IPS-15b (cell line): ENCODE measurements around the gene ARMC2.
"Not testable (repeated sequence)": the region's sequence is repeated elsewhere in the genome, so short reads cannot be mapped to it uniquely, and the experiment has no call there.

Experiments used
- H3K27me3 ChIP-seq: one replicate; pipeline ENCODE4 v1.6.1; 2013; ENCODE audit warnings: low read length; ENCODE audit not compliant: control insufficient read depth, insufficient read depth
- H3K36me3 ChIP-seq: one replicate; pipeline ENCODE4 v1.6.1; 2013; ENCODE audit warnings: low read length; ENCODE audit not compliant: control insufficient read depth, insufficient read depth
- H3K4me1 ChIP-seq: one replicate; pipeline ENCODE4 v1.6.1; 2013; ENCODE audit warnings: mild to moderate bottlenecking, low read length; ENCODE audit not compliant: control insufficient read depth, insufficient read depth
- H3K4me3 ChIP-seq: one replicate; pipeline ENCODE4 v1.5.1; 2013; ENCODE audit warnings: low read depth, low read length
- H3K9ac ChIP-seq: one replicate; pipeline ENCODE4 v1.6.1; 2013; ENCODE audit warnings: low read depth, mild to moderate bottlenecking, low read length
- H3K9me3 ChIP-seq: one replicate; pipeline ENCODE4 v1.6.1; 2013; ENCODE audit warnings: mild to moderate bottlenecking, low read length; ENCODE audit not compliant: control insufficient read depth, insufficient read depth

The ARMC2 gene

GRCh38 chr6:108961077-108961476 lies 112.9 kb downstream of the ARMC2 start:
- Histone ChIP-seq H3K9ac (no peak overlapping the region), H3K36me3 (no peaks in the 10 kb centered on the region), H3K9me3 (no peaks in the 10 kb centered on the region), H3K4me1 (no peaks in the 10 kb centered on the region), H3K4me3 (no peak overlapping the region), H3K27me3 (no peaks in the 10 kb centered on the region)

GRCh38 chr6:108961985-108962384 lies 113.8 kb downstream of the ARMC2 start:
- Histone ChIP-seq H3K9ac (no peak overlapping the region), H3K4me3 (no peak overlapping the region), H3K36me3 (no peaks in the 10 kb centered on the region), H3K9me3 (no peaks in the 10 kb centered on the region), H3K4me1 (peaks cover 6% of the 10 kb centered on the region), H3K27me3 (no peaks in the 10 kb centered on the region)

DNA sequence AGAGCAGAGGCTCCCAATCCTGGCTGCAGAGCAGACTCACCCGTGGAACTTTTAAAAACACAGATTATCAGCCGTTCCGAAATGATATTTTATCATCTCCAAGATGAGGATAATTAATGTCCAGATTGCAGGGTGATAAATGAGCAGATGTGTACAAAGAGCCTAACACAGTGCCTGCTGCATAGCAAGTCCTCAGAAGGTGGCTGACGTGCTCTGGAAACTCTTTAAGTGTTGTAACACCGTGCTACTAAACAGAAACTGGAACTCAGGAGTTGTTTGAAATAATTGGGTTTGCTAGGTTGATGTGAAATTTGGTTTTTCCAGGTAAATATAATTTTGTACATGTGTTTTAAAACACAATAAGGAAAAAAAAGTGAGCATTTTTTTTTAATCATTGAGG lies 118.0 kb downstream of the ARMC2 start:
- no peak overlapping the region for H3K4me3 ChIP-seq
- H3K9ac ChIP-seq, result no peak overlapping the region
- H3K27me3 ChIP-seq, result no peaks in the 10 kb centered on the region
- no peaks in the 10 kb centered on the region for H3K36me3 ChIP-seq
- peaks cover 7% of the 10 kb centered on the region for H3K4me1 ChIP-seq
- no peaks in the 10 kb centered on the region for H3K9me3 ChIP-seq

DNA sequence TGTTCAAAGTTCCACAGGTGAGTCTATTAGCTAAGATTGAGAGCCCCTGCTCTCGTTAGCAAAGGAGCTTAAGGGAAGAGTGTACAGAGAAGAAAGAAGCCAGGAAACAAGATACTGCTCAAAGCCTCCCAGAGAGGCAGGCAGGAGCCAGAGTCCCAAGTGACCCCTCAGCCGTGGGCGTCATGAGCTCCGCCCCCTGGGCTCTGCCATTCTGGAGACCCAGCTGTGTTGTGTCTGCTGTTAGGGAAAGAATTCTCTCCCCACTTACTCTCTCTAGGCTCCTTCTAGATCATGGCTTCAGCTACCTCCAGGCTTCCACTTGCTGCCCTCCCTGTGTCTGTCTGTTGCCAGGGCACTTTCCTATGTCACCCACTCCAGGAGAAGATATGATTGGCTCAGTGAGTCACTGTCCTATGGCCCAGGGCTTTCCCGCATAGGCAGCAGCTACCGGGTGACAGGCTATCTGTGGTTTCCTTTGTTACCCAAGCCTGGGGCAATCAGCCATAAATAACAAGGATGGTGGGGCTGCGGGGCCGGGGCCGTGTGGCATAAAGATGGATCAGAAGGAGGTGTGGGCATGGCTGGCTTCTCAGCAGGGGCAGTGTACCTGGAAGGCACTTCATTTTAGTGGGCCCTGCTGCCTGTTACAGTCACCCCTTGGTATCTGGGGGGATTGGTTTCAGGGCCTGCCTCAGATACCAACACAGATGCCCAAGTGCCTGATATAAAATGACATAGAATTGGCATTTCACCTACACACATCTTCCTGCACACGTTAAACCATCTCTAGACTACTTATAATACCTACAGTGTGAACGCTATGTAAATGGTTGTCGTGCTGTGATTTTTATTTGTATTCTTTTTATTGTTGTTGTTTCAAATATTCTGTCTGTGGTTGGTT lies 118.9 kb downstream of the ARMC2 start:
- H3K9me3 ChIP-seq, result no peaks in the 10 kb centered on the region
- no peaks in the 10 kb centered on the region for H3K36me3 ChIP-seq
- peaks cover 7% of the 10 kb centered on the region for H3K4me1 ChIP-seq
- H3K9ac ChIP-seq, result no peak overlapping the region
- no peak overlapping the region for H3K4me3 ChIP-seq
- H3K27me3 ChIP-seq, result no peaks in the 10 kb centered on the region

DNA sequence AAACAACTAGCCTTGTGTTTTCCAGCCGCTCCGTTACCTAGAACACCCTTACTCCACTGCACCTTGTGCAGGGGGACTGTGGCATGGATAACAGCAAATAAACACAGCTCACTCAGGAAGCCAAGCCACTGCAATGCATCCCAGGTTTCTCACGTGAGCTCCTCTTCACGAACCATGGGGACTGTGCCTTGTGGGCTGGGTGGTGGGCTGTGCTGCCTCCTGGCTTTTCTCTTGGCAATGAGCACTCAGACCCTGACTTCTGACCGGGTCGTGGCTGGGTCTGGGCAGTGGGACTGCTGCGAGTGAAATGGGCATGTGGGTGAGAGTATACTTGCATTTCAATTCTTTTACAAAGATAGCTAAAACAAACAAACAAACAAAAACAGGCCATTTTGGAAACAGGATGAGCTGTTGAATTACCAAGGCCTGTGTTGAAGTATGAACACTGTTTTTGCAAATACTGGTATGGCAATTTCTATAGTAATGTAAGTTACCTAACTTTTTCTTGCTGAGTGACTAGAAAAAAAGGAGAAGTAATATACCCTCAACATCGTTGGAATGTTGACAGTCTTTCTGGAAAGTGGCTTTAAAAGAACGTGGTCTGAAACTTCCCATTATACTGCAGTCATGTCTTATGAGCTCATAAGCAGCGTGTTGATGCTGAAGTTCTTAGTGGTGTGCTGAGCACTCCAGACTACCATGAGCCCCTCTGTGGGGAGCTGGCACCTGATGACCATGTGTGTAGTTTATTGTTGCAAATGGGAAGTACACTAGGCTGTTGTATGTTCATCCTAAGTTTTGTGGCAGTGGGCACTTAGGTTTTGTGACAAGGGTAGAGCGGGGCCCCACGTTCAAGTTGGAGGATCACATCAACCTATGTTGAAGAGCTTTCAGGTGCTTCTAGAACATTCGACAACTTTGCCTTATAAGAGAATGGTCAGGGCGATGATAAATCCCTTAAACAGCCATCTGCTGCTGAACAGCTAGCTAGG lies 120.4 kb downstream of the ARMC2 start:
- Histone ChIP-seq H3K4me3 (no peak overlapping the region), H3K4me1 (peaks cover 7% of the 10 kb centered on the region), H3K36me3 (no peaks in the 10 kb centered on the region), H3K27me3 (no peaks in the 10 kb centered on the region), H3K9me3 (no peaks in the 10 kb centered on the region), H3K9ac (no peak overlapping the region)

DNA sequence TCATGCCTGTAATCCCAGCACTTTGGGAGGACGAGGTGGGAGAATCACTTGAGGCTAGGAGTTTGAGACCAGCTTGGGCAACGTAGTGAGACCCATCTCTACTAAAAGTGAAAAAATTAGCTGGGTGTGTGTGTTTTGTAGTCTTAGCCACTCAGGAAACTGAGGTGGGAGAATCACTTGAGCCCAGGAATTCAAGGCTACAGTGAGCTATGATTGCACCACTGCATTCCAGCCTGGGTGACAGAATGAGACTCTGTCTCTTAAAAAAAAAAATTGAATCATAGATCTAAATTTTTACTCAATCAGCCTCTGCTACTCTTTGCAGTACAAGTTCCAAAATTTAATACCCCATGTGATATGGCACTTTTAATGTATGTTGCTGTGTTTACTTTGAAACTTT lies 121.6 kb downstream of the ARMC2 start:
- Histone ChIP-seq H3K4me1 (peaks cover 7% of the 10 kb centered on the region), H3K9ac (no peak overlapping the region), H3K36me3 (no peaks in the 10 kb centered on the region), H3K9me3 (no peaks in the 10 kb centered on the region), H3K27me3 (no peaks in the 10 kb centered on the region), H3K4me3 (no peak overlapping the region)

GRCh38 chr6:108974201-108974600 lies 126.0 kb downstream of the ARMC2 start:
- Histone ChIP-seq H3K9ac (no peak overlapping the region), H3K4me1 (no peaks in the 10 kb centered on the region), H3K36me3 (no peaks in the 10 kb centered on the region), H3K9me3 (no peaks in the 10 kb centered on the region), H3K4me3 (no peak overlapping the region), H3K27me3 (no peaks in the 10 kb centered on the region)

GRCh38 chr6:108978638-108979037 lies 130.4 kb downstream of the ARMC2 start:
- H3K36me3 ChIP-seq, H3K27me3 ChIP-seq, H3K9me3 ChIP-seq, H3K4me3 ChIP-seq, H3K4me1 ChIP-seq, H3K9ac ChIP-seq: not testable (repeated sequence)

- Histone ChIP-seq H3K27me3 (no peaks in the 10 kb centered on the region), H3K36me3 (no peaks in the 10 kb centered on the region), H3K9me3 (no peaks in the 10 kb centered on the region), H3K4me3 (no peak overlapping the region), H3K9ac (no peak overlapping the region), H3K4me1 (no peaks in the 10 kb centered on the region)
These were observed 134.2 kb downstream of the ARMC2 start for GRCh38 chr6:108982154-108983113.

- no peaks in the 10 kb centered on the region for H3K36me3 ChIP-seq
- H3K4me1 ChIP-seq, result no peaks in the 10 kb centered on the region
- H3K27me3 ChIP-seq, result no peaks in the 10 kb centered on the region
- no peak overlapping the region for H3K9ac ChIP-seq
- H3K9me3 ChIP-seq, result no peaks in the 10 kb centered on the region
- no peak overlapping the region for H3K4me3 ChIP-seq
These were observed 134.9 kb downstream of the ARMC2 start for GRCh38 chr6:108983151-108983550.

DNA sequence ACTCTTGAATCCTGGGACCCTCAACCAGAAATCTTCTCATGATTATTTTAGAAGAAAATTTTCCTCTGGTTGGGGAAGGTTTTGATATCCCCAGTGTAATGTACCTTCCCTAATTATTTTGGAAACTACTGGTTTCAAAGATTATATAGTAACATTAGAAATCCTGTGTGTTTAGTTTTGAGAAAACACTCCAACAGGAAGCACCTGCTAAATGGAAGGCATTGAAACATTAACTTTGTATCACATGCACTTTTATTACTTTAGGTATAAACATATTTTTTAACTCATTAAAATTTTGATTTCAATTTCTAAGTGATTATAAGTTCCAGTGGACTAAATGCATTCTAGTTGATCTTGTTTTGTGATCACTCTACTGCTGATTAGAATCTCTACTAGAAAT lies 137.1 kb downstream of the ARMC2 start:
- H3K27me3 ChIP-seq, result no peaks in the 10 kb centered on the region

More for the DNA sequence above, 137.1 kb downstream of the ARMC2 start:
- Histone ChIP-seq H3K9me3 (no peaks in the 10 kb centered on the region), H3K4me1 (no peaks in the 10 kb centered on the region), H3K4me3 (no peak overlapping the region), H3K9ac (no peak overlapping the region), H3K36me3 (no peaks in the 10 kb centered on the region)
